G401.6 (cell line): ENCODE results near the gene KRT7.
"Not testable (repeated sequence)": the region's sequence is repeated elsewhere in the genome, so short reads cannot be mapped to it uniquely, and the experiment has no call there.

Experiments
- FAIRE-seq: peaks from 2 replicates; lab custom pipeline; 2012; peaks lifted over from hg19 to GRCh38; lab: Jason Lieb, UNC

The KRT7 gene

DNA sequence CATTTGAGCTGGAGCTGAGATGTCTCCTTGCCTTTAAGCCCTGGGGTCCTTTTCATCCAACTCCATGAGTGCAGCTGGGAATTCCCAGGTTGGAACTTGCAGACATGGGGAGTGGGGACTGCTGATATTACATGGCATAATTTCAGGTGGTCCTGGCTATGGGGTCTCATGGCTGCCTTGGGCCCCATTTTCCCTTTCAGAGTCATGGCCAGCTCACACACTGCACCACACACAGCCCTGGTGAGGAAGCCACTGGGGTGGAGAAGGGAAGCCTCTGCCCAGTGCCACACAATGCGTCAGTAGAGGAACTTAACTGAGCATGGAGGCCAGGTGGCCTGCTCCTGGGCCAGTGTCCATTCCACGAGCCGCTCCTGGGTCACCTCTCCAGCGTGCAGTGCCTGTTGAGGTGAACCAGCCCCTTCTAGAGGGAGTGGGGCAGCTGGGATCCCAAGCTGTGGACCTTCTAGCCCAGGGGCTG, 24.1 kb downstream of the KRT7 start:
- no peak for FAIRE-seq

DNA sequence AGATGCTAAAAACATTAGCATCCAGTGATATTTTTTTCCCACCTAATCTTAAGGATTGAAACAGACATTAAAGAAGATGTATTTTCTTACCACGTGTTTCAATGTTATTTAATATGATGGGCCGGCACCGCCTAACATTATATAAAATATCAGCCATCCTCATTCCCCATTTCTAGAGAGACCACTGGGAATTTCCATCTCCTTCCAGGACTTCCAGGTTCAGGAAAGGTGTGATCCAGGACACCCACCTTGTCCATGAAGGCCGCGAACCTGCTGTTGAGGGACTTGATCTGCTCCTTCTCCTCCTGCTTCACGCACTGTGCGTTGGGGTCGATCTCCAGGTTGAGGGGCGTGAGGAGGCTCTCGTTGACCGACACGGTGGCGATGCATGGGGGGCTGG, 24.9 kb downstream of the KRT7 start:
- not testable (repeated sequence) for FAIRE-seq

GRCh38 chr12:52258335-52258901, 25.4 kb downstream of the KRT7 start:
- FAIRE-seq = no peak

GRCh38 chr12:52259657-52260243, 26.7 kb downstream of the KRT7 start:
- no peak for FAIRE-seq

DNA sequence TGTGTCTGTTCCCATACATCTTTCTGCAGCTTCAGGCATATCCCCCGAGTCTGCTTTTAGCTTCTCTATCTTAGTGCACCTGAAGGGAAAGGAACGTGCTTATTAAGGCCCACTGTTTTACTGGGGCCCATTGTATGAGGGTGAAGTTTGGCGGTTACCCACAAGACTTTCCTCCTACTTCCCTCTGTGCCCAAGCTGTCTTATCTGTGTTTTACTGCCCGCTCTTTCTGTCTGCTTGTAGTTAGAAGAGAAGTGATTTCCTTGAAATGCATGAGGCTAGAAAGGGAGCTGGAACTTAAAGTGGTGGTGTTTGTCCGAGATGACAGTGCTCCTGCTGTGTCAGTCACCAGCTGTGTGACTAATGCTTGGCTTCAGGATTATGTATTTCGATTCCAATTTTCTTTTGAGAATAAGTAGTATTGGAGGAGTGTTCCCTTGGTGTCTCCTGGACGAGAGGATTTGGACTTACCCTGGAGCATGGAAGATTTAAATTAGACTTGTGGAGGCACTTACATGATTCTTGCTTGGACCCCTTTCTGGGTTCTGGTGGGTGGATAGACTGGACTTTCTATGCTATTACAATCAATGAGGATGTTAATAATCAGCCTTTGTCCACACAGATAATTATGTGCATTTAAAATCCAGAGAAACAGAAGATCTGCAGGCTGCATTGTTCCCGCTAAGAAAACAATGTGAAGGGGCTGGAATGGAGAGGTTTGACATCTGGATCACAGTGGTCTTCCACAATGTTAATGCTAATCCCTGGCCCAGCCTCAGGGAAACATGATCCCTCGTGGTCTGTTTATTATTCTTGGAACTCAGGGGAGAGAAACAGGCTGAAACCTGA, 27.5 kb downstream of the KRT7 start:
- no peak for FAIRE-seq

DNA sequence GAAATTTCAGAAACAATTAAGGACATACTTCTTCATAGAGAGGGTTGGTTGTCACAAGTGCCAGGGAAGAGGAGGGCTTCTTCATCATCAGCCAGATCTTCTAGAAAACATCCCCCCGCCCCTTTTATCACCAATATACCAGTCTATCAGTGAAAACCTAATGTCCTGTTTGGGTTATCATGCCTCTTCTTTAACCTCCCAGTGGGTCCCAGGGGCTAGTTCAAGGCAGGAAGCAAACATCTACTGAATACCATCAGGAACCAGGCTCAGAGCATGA, 28.1 kb downstream of the KRT7 start:
- FAIRE-seq = no peak

- no peak for FAIRE-seq
These were observed 29.2 kb downstream of the KRT7 start for GRCh38 chr12:52262286-52262685.

GRCh38 chr12:52263761-52264434, 30.9 kb downstream of the KRT7 start:
- no peak for FAIRE-seq

- FAIRE-seq = no peak
These were observed 31.4 kb downstream of the KRT7 start for GRCh38 chr12:52264435-52264825.

- no peak for FAIRE-seq
These were observed 33.5 kb downstream of the KRT7 start for GRCh38 chr12:52266514-52266913.

GRCh38 chr12:52267266-52267665, 34.2 kb downstream of the KRT7 start:
- no peak for FAIRE-seq

- FAIRE-seq = no peak
These were observed 34.7 kb downstream of the KRT7 start for GRCh38 chr12:52267699-52268098.

GRCh38 chr12:52268212-52268611, 35.2 kb downstream of the KRT7 start:
- FAIRE-seq = no peak

- FAIRE-seq = no peak
These were observed 37.6 kb downstream of the KRT7 start for GRCh38 chr12:52270541-52271070.

DNA sequence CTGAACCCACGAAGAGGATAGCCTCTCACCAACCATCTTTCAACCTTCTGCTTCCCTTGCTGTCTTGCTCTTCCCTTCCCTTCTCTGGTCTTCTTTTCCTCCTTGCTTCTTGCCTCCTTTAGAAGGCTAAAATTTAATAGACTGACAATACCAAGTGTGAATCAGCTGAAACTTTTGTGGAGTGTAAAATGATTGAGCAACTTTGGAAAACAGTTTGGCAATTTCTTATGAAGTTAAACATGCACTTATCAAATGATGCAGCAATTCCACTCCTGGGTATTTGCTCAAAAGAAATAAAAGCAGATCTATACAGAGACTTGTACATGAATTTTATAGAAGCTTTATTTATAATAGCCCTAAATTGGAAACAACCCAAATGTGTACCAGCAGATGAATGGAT, 38.1 kb downstream of the KRT7 start:
- FAIRE-seq = no peak

- no peak for FAIRE-seq
These were observed 41.6 kb downstream of the KRT7 start, which contains the start of gene KRT86 for GRCh38 chr12:52274521-52275120. TSS of gene KRT86 (plus strand) at chr12:52274645. CDS start at chr12:52301917, 27,272 bp downstream.

DNA sequence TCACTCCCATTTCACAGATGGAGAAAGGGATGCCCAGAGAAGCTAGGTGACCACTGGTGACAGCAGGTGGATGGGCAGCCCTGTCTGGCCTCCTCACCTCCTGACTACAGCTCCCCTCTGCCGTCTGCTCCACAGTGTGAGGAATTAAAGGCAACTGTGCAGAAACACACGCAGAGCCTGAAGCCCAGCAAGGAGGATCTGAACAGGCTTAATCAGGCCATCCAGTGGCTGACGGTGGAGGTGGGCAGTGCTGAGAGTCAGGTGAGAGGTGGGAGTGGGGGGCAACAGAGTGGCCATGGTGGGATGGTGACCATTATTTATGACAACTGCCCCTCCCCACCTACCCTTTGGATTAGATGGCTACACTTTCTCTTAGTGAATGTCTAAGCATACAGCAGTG, 42.6 kb downstream of the KRT7 start:
- FAIRE-seq = no peak

- no peak for FAIRE-seq
These were observed 44.6 kb downstream of the KRT7 start for GRCh38 chr12:52277486-52278245.

DNA sequence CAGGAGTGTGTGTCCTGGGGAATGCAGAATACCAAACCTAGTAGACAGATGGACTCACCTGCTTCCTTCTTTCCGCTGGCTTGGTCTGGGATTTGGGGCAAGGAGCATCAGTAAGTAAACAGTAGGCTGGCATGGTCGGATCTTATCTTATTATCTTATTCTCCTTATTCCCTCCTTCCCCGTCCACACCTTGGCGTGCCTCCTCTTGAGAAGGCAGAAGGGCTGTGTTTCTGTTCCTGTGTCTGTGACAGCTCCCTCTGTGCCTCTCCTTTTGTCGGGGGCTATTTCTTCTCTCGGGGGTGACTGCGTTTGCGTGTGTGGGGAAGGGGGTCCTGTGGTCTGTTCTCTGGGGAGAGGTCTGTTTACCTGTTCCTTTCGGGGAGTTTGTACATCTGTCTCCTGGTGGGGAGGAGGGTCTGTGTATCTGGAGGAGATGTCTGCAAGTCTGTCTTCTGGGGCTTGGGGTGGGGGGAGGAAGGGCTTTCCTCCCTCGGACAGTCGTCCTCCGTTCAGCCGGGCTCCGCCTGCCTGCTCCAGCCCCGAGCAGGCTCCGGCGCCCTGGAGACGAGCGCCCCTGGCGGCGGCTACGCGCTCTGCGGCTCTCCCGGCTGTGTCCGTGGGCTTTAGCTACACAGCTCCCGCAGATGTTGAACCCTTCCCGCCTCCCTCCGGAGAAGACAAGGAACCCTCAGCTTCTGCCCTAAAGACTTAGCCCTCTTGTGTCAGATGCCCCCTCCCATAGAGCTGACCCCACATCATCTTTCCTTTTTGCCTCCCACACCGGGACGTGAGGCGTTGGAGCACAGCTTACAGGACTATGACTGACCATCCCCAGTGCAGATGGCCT, 45.8 kb downstream of the KRT7 start:
- no peak for FAIRE-seq

GRCh38 chr12:52279422-52280318, 46.6 kb downstream of the KRT7 start:
- FAIRE-seq = no peak
